IMR-90 (cell line): ENCODE measurements around the gene TMEM237. TPM values are rescaled to one million over a fixed set of nuclear protein-coding genes. Genes with fewer than 3 reads are reported as not detected.

Source experiments
- ATAC-seq: fragments of 200-7000 bp; cut with Tn5 transposase; 2 replicates; pipeline ENCODE4 v1.9.1; 2020; ENCODE audit warnings: low read depth, mild to moderate bottlenecking, moderate library complexity
- BruUV-seq: library from RNA; stranded (reverse); fragments of 400-500 nt; replicated peaks from 2 replicates; lab custom pipeline; 2021; lab: Mats Ljungman, UMichigan
- CTCF ChIA-PET: fragments of 300-600 bp; formaldehyde crosslinking; extraction: SDS; loops from one replicate; lab custom pipeline; 2021; ENCODE audit warnings: antibody characterized with exemption; lab: Yijun Ruan, JAX
- POLR2A ChIA-PET: fragments of 300-600 bp; sonication (Branson Sonifier 250); formaldehyde crosslinking; loops from one replicate; lab custom pipeline; 2022; ENCODE audit warnings: antibody characterized with exemption; ENCODE audit not compliant: unreplicated experiment; lab: Charles Lee
- DNase-seq: peaks from one replicate; pipeline ENCODE4 v3.0.0; 2013
- H2AFZ ChIP-seq: replicated peaks from 2 replicates; pipeline ENCODE3; 2013; ENCODE audit warnings: low read length, mild to moderate bottlenecking; ENCODE audit not compliant: poor library complexity
- H2AK5ac ChIP-seq: 2 replicates; pipeline ENCODE4 v1.6.1; 2013; ENCODE audit warnings: low read depth, low read length, inconsistent platforms
- H2AK9ac ChIP-seq: replicated peaks from 2 replicates; pipeline ENCODE3; 2013; ENCODE audit warnings: mild to moderate bottlenecking, low read depth, low read length, moderate library complexity; ENCODE audit not compliant: poor library complexity
- H2BK120ac ChIP-seq: 2 replicates; pipeline ENCODE4 v1.6.1; 2013; ENCODE audit warnings: low read depth, low read length, inconsistent platforms
- H2BK15ac ChIP-seq: 3 replicates; pipeline ENCODE4 v1.6.1; 2013; ENCODE audit warnings: low read depth, low read length, inconsistent platforms
- H2BK20ac ChIP-seq: 2 replicates; pipeline ENCODE4 v1.6.1; 2013; ENCODE audit warnings: low read depth, mild to moderate bottlenecking, inconsistent platforms, low read length, moderate library complexity
- H2BK5ac ChIP-seq: 2 replicates; pipeline ENCODE4 v1.6.1; 2013; ENCODE audit warnings: mild to moderate bottlenecking, low read depth, low read length, inconsistent platforms; ENCODE audit not compliant: poor library complexity, severe bottlenecking
- H3K14ac ChIP-seq: replicated peaks from 2 replicates; pipeline ENCODE4 v1.6.1; 2013; ENCODE audit warnings: low read depth, low read length, inconsistent platforms
- H3K18ac ChIP-seq: 2 replicates; pipeline ENCODE4 v1.6.1; 2013; ENCODE audit warnings: low read depth, low read length, control low read depth
- H3K23ac ChIP-seq: 2 replicates; pipeline ENCODE4 v1.6.1; 2013; ENCODE audit warnings: low read depth, low read length, inconsistent platforms
- H3K27ac ChIP-seq: 2 replicates; pipeline ENCODE4 v1.5.1; 2013; ENCODE audit warnings: mild to moderate bottlenecking, control low read depth, low read length; ENCODE audit not compliant: insufficient read depth
- H3K27me3 ChIP-seq: 2 replicates; pipeline ENCODE4 v1.6.1; 2013; ENCODE audit warnings: low read length; ENCODE audit not compliant: control insufficient read depth, insufficient read depth
- H3K36me3 ChIP-seq: 2 replicates; pipeline ENCODE4 v1.6.1; 2013; ENCODE audit warnings: low read length, mixed read lengths; ENCODE audit not compliant: control insufficient read depth, insufficient read depth
- H3K4ac ChIP-seq: 2 replicates; pipeline ENCODE4 v1.6.1; 2013; ENCODE audit warnings: low read depth, low read length, inconsistent platforms
- H3K4me1 ChIP-seq: 2 replicates; pipeline ENCODE4 v1.6.1; 2013; ENCODE audit warnings: low read length, mixed read lengths; ENCODE audit not compliant: control insufficient read depth, insufficient read depth
- H3K4me2 ChIP-seq: 2 replicates; pipeline ENCODE4 v1.6.1; 2013; ENCODE audit warnings: low read depth, mild to moderate bottlenecking, control low read depth, low read length, moderate library complexity
- H3K4me3 ChIP-seq: 2 replicates; pipeline ENCODE4 v1.5.1; 2013; ENCODE audit warnings: low read depth, mild to moderate bottlenecking, control low read depth, low read length, moderate library complexity; ENCODE audit not compliant: insufficient read depth
- H3K56ac ChIP-seq: 2 replicates; pipeline ENCODE4 v1.6.1; 2013; ENCODE audit warnings: low read length, inconsistent platforms; ENCODE audit not compliant: insufficient read depth; ENCODE audit errors: extremely low read depth
- H3K79me1 ChIP-seq, 2 experiments: 2 replicates each; pipeline ENCODE4 v1.6.1; 2013; ENCODE audit warnings: low read length in 2 of 2, inconsistent platforms in 1 of 2, low read depth in 1 of 2
- H3K9ac ChIP-seq: 2 replicates; pipeline ENCODE4 v1.6.1; 2013; ENCODE audit warnings: low read depth, low read length, control low read depth
- H3K9me1 ChIP-seq: 2 replicates; pipeline ENCODE4 v1.6.1; 2013; ENCODE audit warnings: low read length, inconsistent platforms; ENCODE audit not compliant: insufficient read depth
- H3K9me3 ChIP-seq: 2 replicates; pipeline ENCODE4 v1.6.1; 2013; ENCODE audit warnings: low read length; ENCODE audit not compliant: control insufficient read depth, insufficient read depth
- H4K20me1 ChIP-seq: 2 replicates; pipeline ENCODE4 v1.6.1; 2013; ENCODE audit warnings: low read length, inconsistent platforms; ENCODE audit not compliant: insufficient read depth
- H4K5ac ChIP-seq: 2 replicates; pipeline ENCODE4 v1.6.1; 2013; ENCODE audit warnings: mild to moderate bottlenecking, low read depth, low read length, control low read depth
- H4K8ac ChIP-seq, 2 experiments: 2 replicates each; pipeline ENCODE4 v1.6.1; 2013; ENCODE audit warnings: low read depth in 2 of 2, low read length in 2 of 2, control low read depth in 1 of 2, inconsistent platforms in 1 of 2
- H4K91ac ChIP-seq: 2 replicates; pipeline ENCODE4 v1.6.1; 2013; ENCODE audit warnings: low read depth, low read length, inconsistent platforms; ENCODE audit not compliant: insufficient read depth
- MAFK ChIP-seq: IDR thresholded peaks from 2 replicates; pipeline ENCODE4 v1.6.1; 2012; ENCODE audit warnings: low read depth, low read length, improper control_type of control experiment
- RFX5 ChIP-seq: IDR thresholded peaks from 2 replicates; pipeline ENCODE4 v1.8.0; 2012; ENCODE audit warnings: low read depth, mild to moderate bottlenecking, low read length, moderate library complexity
- WGBS, 2 experiments: methylation state at CpG; one replicate each; pipeline versions ENCODE4 v1.1.5 to v1.1.7; 2013; ENCODE audit warnings: missing lambda C conversion rate in 2 of 2; ENCODE audit not compliant: insufficient read length in 1 of 2; ENCODE audit errors: extremely low coverage in 2 of 2; 5-methylcytosine and 5-hydroxymethylcytosine counted together
- dilution Hi-C: fragments of 300-500 bp; cut with HindIII; formaldehyde crosslinking; loops from one replicate; pipeline ENCODE4 v1.14.3; 2018; ENCODE audit warnings: low sequenced_read_pairs; ENCODE audit not compliant: unreplicated experiment
- in situ Hi-C: fragments of 300-500 bp; cut with MboI; formaldehyde crosslinking; loops from 3 replicates; pipeline ENCODE4 v1.14.3; 2019; ENCODE audit warnings: low sequenced_read_pairs, inconsistent platforms, mixed read lengths
- intact Hi-C: fragments of 100-400 bp; cut with micrococcal nuclease; formaldehyde crosslinking; loops from 2 replicates; pipeline ENCODE4 v1.10.0; 2022
- polyA plus RNA-seq, 3 experiments: library from polyadenylated mRNA; depleted of rRNA; stranded (reverse); fragments of >200 nt; gene quantifications; 2 replicates each; pipeline ENCODE4 v1.2.3, GENCODE V29; 2012; ENCODE audit warnings: low replicate concordance in 1 of 3
- total RNA-seq: library from RNA; depleted of rRNA; stranded (reverse); fragments of >200 nt; gene quantifications from 2 replicates; pipeline ENCODE4 v1.2.3, GENCODE V29; 2012

TMEM237 gene
- total and polyA plus RNA-seq, 2 of the 4 experiments (the other 2 are of a cell fraction): 29.4 to 58.8 TPM

GRCh38 chr2:201607568-201607967, 35.7 kb downstream of the TMEM237 start:
- Histone ChIP-seq H2BK5ac (no peak overlapping the region), H3K56ac (no peak overlapping the region), H2BK20ac (no peak overlapping the region), H3K23ac (no peak overlapping the region), H2BK15ac (no peak overlapping the region), H2AK5ac (no peak overlapping the region), H2AFZ (no peak overlapping the region), H3K4me3 (no peak overlapping the region), H3K18ac (no peak overlapping the region), H3K79me1 (no peaks in the 10 kb centered on the region), H4K8ac (no peak overlapping the region), H3K27me3 (no peaks in the 10 kb centered on the region), H3K14ac (no peak overlapping the region), H3K9me1 (peaks cover 3% of the 10 kb centered on the region; the same call in 1 of the 2 replicates), H2BK120ac (no peak overlapping the region), H3K36me3 (no peaks in the 10 kb centered on the region), H2AK9ac (no peak overlapping the region), H3K9me3 (no peaks in the 10 kb centered on the region), H3K4ac (no peak overlapping the region), H4K5ac (no peak overlapping the region), H3K9ac (no peak overlapping the region), H4K20me1 (no peaks in the 10 kb centered on the region), H3K4me1 (no peaks in the 10 kb centered on the region), H3K4me2 (no peak overlapping the region), H3K27ac (no peak overlapping the region), H4K91ac (no peak overlapping the region)
- in situ Hi-C loops (loop anchor here (25.0 kb wide), 1 partner anchor 370 kb away; no protein-coding TSS in a partner anchor), intact Hi-C loops (no loop called here), dilution Hi-C loops (no loop called here)
- BruUV-seq: no TSS peak
- ATAC-seq (no peak), DNase-seq (no peak)
- ChIA-PET CTCF (interaction anchor here (0.8 to 1.0 kb wide), 2 partner anchors 10 to 22 kb away, joined by 3 read pairs; no protein-coding TSS in a partner anchor), POLR2A (no interaction called here)
- WGBS, 2 experiments: no CpG with 5 or more reads among the region's 2 CpGs
- peak; percentile 47 for TF ChIP-seq MAFK
- TF ChIP-seq RFX5: no peak
